ENCODE measurements around the gene AGBL4.

GRCh38 chr1:48665708-48666407, 1357.9 kb downstream of the AGBL4 start:
- TF ChIP-seq POLR2AphosphoS5 (IDR thresholded peaks at IDR 0.05; ENCODE audit: control insufficient read depth, insufficient read depth, low read depth, low read length) (no peak), RNF2 (IDR thresholded peaks at IDR 0.05) (no peak), BCLAF1 (IDR thresholded peaks at IDR 0.05; ENCODE audit: borderline replicate concordance in 1 of 2, control insufficient read depth in 1 of 2, low read depth in 2 of 2, low read length in 1 of 2) (no peak), NFYB (IDR thresholded peaks at IDR 0.05; ENCODE audit: extremely low read depth, insufficient read length) (no peak)
